Activated CD4-positive, alpha-beta T cell treated with anti-CD3 and anti-CD28 coated beads, Interleukin-2, amount 10 ng/mL, durations not matched to agents 7 days and 5 days (primary cell): Measurements from ENCODE around the gene AHCYL2. TPM values are rescaled to one million over a fixed set of nuclear protein-coding genes. Genes with fewer than 3 reads are reported as not detected.
"Not testable (repeated sequence)": the region's sequence is repeated elsewhere in the genome, so short reads cannot be mapped to it uniquely, and the experiment has no call there.

Experiments used
- CTCF ChIA-PET: fragments of 350-600 bp; sonication (Branson Sonifier 250); formaldehyde crosslinking; loops from one replicate; lab custom pipeline; 2021; ENCODE audit warnings: antibody characterized with exemption; lab: Charles Lee
- POLR2A ChIA-PET: fragments of 350-600 bp; sonication (Branson Sonifier 250); formaldehyde crosslinking; loops from one replicate; lab custom pipeline; 2021; ENCODE audit warnings: antibody characterized with exemption; lab: Charles Lee
- DNase-seq: peaks from one replicate; pipeline ENCODE4 v3.0.0-alpha.2; 2020
- H3K27ac Mint-ChIP-seq: one replicate; pipeline ENCODE4 v1.8.0; 2021; ENCODE audit warnings: mild to moderate bottlenecking, moderate library complexity, mixed read lengths
- H3K27me3 Mint-ChIP-seq: one replicate; pipeline ENCODE4 v1.8.0; 2021; ENCODE audit warnings: mixed read lengths
- H3K36me3 Mint-ChIP-seq: one replicate; pipeline ENCODE4 v1.8.0; 2021; ENCODE audit warnings: low read depth, mixed read lengths
- H3K4me1 Mint-ChIP-seq: one replicate; pipeline ENCODE4 v1.8.0; 2021; ENCODE audit warnings: mixed read lengths
- H3K4me3 Mint-ChIP-seq: one replicate; pipeline ENCODE4 v1.8.0; 2021; ENCODE audit warnings: mild to moderate bottlenecking, moderate library complexity, mixed read lengths
- H3K9me3 Mint-ChIP-seq: one replicate; pipeline ENCODE4 v1.8.0; 2021; ENCODE audit warnings: mixed read lengths
- total RNA-seq, 2 experiments: library from RNA; stranded (reverse); gene quantifications; one replicate each; pipeline ENCODE4 v1.2.3, GENCODE V29; 2021

AHCYL2 gene
- total RNA-seq, 2 experiments from 2014 or later: 9.7 to 11.4 TPM

GRCh38 chr7:129212596-129212995 is 12.2 kb upstream of the AHCYL2 start:
- CTCF ChIA-PET: no interaction called here

GRCh38 chr7:129213828-129214227 is 11.0 kb upstream of the AHCYL2 start:
- DNase-seq: no peak
- H3K4me3 Mint-ChIP-seq: no peak overlapping the region
- POLR2A ChIA-PET: no interaction called here
- H3K9me3 Mint-ChIP-seq: no peaks in the 10 kb centered on the region
- no peaks in the 10 kb centered on the region for H3K27me3 Mint-ChIP-seq
- H3K36me3 Mint-ChIP-seq: no peaks in the 10 kb centered on the region
- CTCF ChIA-PET: interaction anchor here (0.6 to 2.2 kb wide), 5 partner anchors 14 to 187 kb away, joined by 3 to 7 read pairs (median 3); no protein-coding TSS in a partner anchor
- no peak overlapping the region for H3K27ac Mint-ChIP-seq
- H3K4me1 Mint-ChIP-seq: peaks cover 2% of the 10 kb centered on the region

More at GRCh38 chr7:129212596-129212995, 12.2 kb upstream of the AHCYL2 start:
- H3K27me3 Mint-ChIP-seq: no peaks in the 10 kb centered on the region
- no peaks in the 10 kb centered on the region for H3K36me3 Mint-ChIP-seq
- no peaks in the 10 kb centered on the region for H3K9me3 Mint-ChIP-seq
- DNase-seq: no peak
- no peak overlapping the region for H3K27ac Mint-ChIP-seq
- H3K4me3 Mint-ChIP-seq: no peak overlapping the region
- H3K4me1 Mint-ChIP-seq: no peaks in the 10 kb centered on the region
- POLR2A ChIA-PET: no interaction called here

GRCh38 chr7:129215691-129216090 is 9.1 kb upstream of the AHCYL2 start:
- POLR2A ChIA-PET, H3K4me1 Mint-ChIP-seq, DNase-seq, H3K36me3 Mint-ChIP-seq, H3K9me3 Mint-ChIP-seq, H3K27ac Mint-ChIP-seq, H3K27me3 Mint-ChIP-seq, H3K4me3 Mint-ChIP-seq: not testable (repeated sequence)
- CTCF ChIA-PET: interaction anchor here (2.2 kb wide), 1 partner anchor 52 kb away, joined by 7 read pairs; no protein-coding TSS in a partner anchor

- H3K36me3 Mint-ChIP-seq, H3K4me1 Mint-ChIP-seq, H3K4me3 Mint-ChIP-seq, H3K9me3 Mint-ChIP-seq, H3K27ac Mint-ChIP-seq, POLR2A ChIA-PET, CTCF ChIA-PET, DNase-seq, H3K27me3 Mint-ChIP-seq: not testable (repeated sequence)
Measured at GRCh38 chr7:129216101-129216715, 8.6 kb upstream of the AHCYL2 start.

GRCh38 chr7:129216821-129217416 is 7.9 kb upstream of the AHCYL2 start:
- DNase-seq, H3K9me3 Mint-ChIP-seq, H3K4me1 Mint-ChIP-seq, H3K36me3 Mint-ChIP-seq, POLR2A ChIA-PET, H3K27ac Mint-ChIP-seq, H3K4me3 Mint-ChIP-seq, H3K27me3 Mint-ChIP-seq: not testable (repeated sequence)
- CTCF ChIA-PET: interaction anchor here (1.5 to 6.3 kb wide), 2 partner anchors 53 to 126 kb away, joined by 4 to 45 read pairs; no protein-coding TSS in a partner anchor

GRCh38 chr7:129218514-129219062 is 6.2 kb upstream of the AHCYL2 start:
- Mint-ChIP-seq H3K4me1 (peaks cover 17% of the 10 kb centered on the region), H3K4me3 (no peak overlapping the region), H3K27ac (no peak overlapping the region), H3K9me3 (no peaks in the 10 kb centered on the region), H3K27me3 (no peaks in the 10 kb centered on the region), H3K36me3 (no peaks in the 10 kb centered on the region)
- POLR2A ChIA-PET: no interaction called here
- CTCF ChIA-PET: interaction anchor here (0.6 to 6.3 kb wide), 38 partner anchors 9 to 605 kb away, joined by 3 to 45 read pairs (median 4); no protein-coding TSS in a partner anchor
- peak; percentile 84 for DNase-seq

- CTCF ChIA-PET: interaction anchor here (0.6 to 6.3 kb wide), 30 partner anchors 8 to 737 kb away, joined by 3 to 45 read pairs (median 4); no protein-coding TSS in a partner anchor
- H3K4me3 Mint-ChIP-seq, POLR2A ChIA-PET, H3K27ac Mint-ChIP-seq, H3K27me3 Mint-ChIP-seq, H3K9me3 Mint-ChIP-seq, DNase-seq, H3K36me3 Mint-ChIP-seq: not testable (repeated sequence)
- peaks cover 19% of the 10 kb centered on the region for H3K4me1 Mint-ChIP-seq
Measured at GRCh38 chr7:129219166-129219565, 5.7 kb upstream of the AHCYL2 start.

GRCh38 chr7:129222064-129222463 is 2.8 kb upstream of the AHCYL2 start:
- H3K9me3 Mint-ChIP-seq: no peaks in the 10 kb centered on the region
- ChIA-PET CTCF (interaction anchor here (0.6 to 6.3 kb wide), 4 partner anchors 48 to 783 kb away, joined by 3 to 45 read pairs (median 3); no protein-coding TSS in a partner anchor), POLR2A (no interaction called here)
- peak overlapping the region; percentile 39 for H3K4me3 Mint-ChIP-seq
- peaks cover 2% of the 10 kb centered on the region for H3K27me3 Mint-ChIP-seq
- peaks cover 36% of the 10 kb centered on the region for H3K4me1 Mint-ChIP-seq
- peak overlapping the region; percentile 67 for H3K27ac Mint-ChIP-seq
- no peak for DNase-seq
- H3K36me3 Mint-ChIP-seq: no peaks in the 10 kb centered on the region

GRCh38 chr7:129225206-129225930 is 538 bp downstream of the AHCYL2 start:
- no peaks in the 10 kb centered on the region for H3K9me3 Mint-ChIP-seq
- peak; percentile 61 for DNase-seq
- H3K4me1 Mint-ChIP-seq: peaks cover 34% of the 10 kb centered on the region
- H3K4me3 Mint-ChIP-seq: peak overlapping the region; percentile 89
- peak overlapping the region; percentile 85 for H3K27ac Mint-ChIP-seq
- ChIA-PET POLR2A (interaction anchor here (0.7 kb wide), 1 partner anchor 285 kb away, joined by 3 read pairs; no protein-coding TSS in a partner anchor), CTCF (interaction anchor here (0.7 to 2.8 kb wide), 6 partner anchors 10 to 50 kb away, joined by 3 to 16 read pairs (median 4); no protein-coding TSS in a partner anchor)
- H3K27me3 Mint-ChIP-seq: peaks cover 2% of the 10 kb centered on the region
- H3K36me3 Mint-ChIP-seq: peaks cover 1% of the 10 kb centered on the region

GRCh38 chr7:129225931-129226572 is 1.2 kb downstream of the AHCYL2 start:
- H3K4me3 Mint-ChIP-seq: peak overlapping the region; percentile 89
- H3K27me3 Mint-ChIP-seq: peaks cover 2% of the 10 kb centered on the region
- CTCF ChIA-PET: interaction anchor here (1.3 to 2.8 kb wide), 4 partner anchors 10 to 49 kb away, joined by 3 to 16 read pairs (median 4); no protein-coding TSS in a partner anchor
- H3K27ac Mint-ChIP-seq: peak overlapping the region; percentile 20
- no peaks in the 10 kb centered on the region for H3K9me3 Mint-ChIP-seq
- H3K36me3 Mint-ChIP-seq: peaks cover 1% of the 10 kb centered on the region
- DNase-seq: no peak
- POLR2A ChIA-PET: no interaction called here
- peaks cover 38% of the 10 kb centered on the region for H3K4me1 Mint-ChIP-seq

GRCh38 chr7:129227646-129228578 is 3.1 kb downstream of the AHCYL2 start:
- H3K4me1 Mint-ChIP-seq: peaks cover 29% of the 10 kb centered on the region
- H3K4me3 Mint-ChIP-seq: no peak overlapping the region
- no peak overlapping the region for H3K27ac Mint-ChIP-seq
- peaks cover 2% of the 10 kb centered on the region for H3K27me3 Mint-ChIP-seq
- ChIA-PET POLR2A (no interaction called here), CTCF (interaction anchor here (0.7 to 2.2 kb wide), 3 partner anchors 9 to 660 kb away, joined by 3 to 7 read pairs (median 5); no protein-coding TSS in a partner anchor)
- no peaks in the 10 kb centered on the region for H3K9me3 Mint-ChIP-seq
- DNase-seq: no peak
- peaks cover 1% of the 10 kb centered on the region for H3K36me3 Mint-ChIP-seq
